HepG2 (cell line): Measurements from ENCODE around the gene ALG8. TPM values are rescaled to one million over a fixed set of nuclear protein-coding genes. Genes with fewer than 3 reads are reported as not detected.

Experiments used
- AGO2 ChIP-seq: fragments of 200-400 bp; formaldehyde crosslinking; optimal IDR thresholded peaks from 2 replicates; pipeline ENCODE3; 2017; ENCODE audit warnings: mild to moderate bottlenecking, low read depth, low read length, moderate library complexity
- DPF2 ChIP-seq: sonication (generic); formaldehyde crosslinking; IDR thresholded peaks from 2 replicates; pipeline ENCODE4 v1.4.0; 2020; ENCODE audit warnings: mild to moderate bottlenecking, low read depth, missing genetic modification reagents, borderline replicate concordance
- GATAD1 ChIP-seq: IDR thresholded peaks from 2 replicates; pipeline ENCODE4 v1.6.1; 2016; ENCODE audit warnings: missing genetic modification reagents, missing compliant biosample characterization
- IRF9 ChIP-seq: sonication (generic); formaldehyde crosslinking; IDR thresholded peaks from 2 replicates; pipeline ENCODE4 v1.8.0; 2022; ENCODE audit warnings: missing genetic modification reagents, mild to moderate bottlenecking, borderline replicate concordance
- KLF15 ChIP-seq: sonication (generic); formaldehyde crosslinking; IDR thresholded peaks from 2 replicates; pipeline ENCODE4 v1.8.1; 2023; ENCODE audit warnings: borderline replicate concordance, mild to moderate bottlenecking, inconsistent platforms, missing genetic modification reagents, mixed read lengths
- KLF9 ChIP-seq: IDR thresholded peaks from 2 replicates; pipeline ENCODE4 v1.6.1; 2016; ENCODE audit warnings: low read depth
- NAIF1 ChIP-seq: sonication (generic); formaldehyde crosslinking; IDR thresholded peaks from 2 replicates; pipeline ENCODE4 v1.5.0; 2020; ENCODE audit warnings: mild to moderate bottlenecking, missing genetic modification reagents, borderline replicate concordance
- NFAT5 ChIP-seq: sonication (generic); formaldehyde crosslinking; IDR thresholded peaks from 2 replicates; pipeline ENCODE4 v1.4.0; 2020; ENCODE audit warnings: missing genetic modification reagents
- SAFB2 ChIP-seq: sonication (generic); formaldehyde crosslinking; IDR thresholded peaks from 2 replicates; pipeline ENCODE4 v1.5.1; 2020; ENCODE audit warnings: missing genetic modification reagents, low read depth, mild to moderate bottlenecking, borderline replicate concordance
- TBL1XR1 ChIP-seq: fragments of 150-350 bp; IDR thresholded peaks from 2 replicates; pipeline ENCODE4 v1.6.1; 2014; ENCODE audit warnings: borderline replicate concordance, low read length; ENCODE audit not compliant: partially characterized antibody
- ZC3H13 ChIP-seq: sonication (generic); formaldehyde crosslinking; IDR thresholded peaks from 2 replicates; pipeline ENCODE4 v1.8.1; 2023; ENCODE audit warnings: mild to moderate bottlenecking, missing genetic modification reagents, moderate library complexity
- ZNF230 ChIP-seq: sonication (generic); formaldehyde crosslinking; IDR thresholded peaks from 2 replicates; pipeline ENCODE4 v1.4.0; 2020; ENCODE audit warnings: mild to moderate bottlenecking, missing genetic modification reagents
- ZNF614 ChIP-seq: IDR thresholded peaks from 2 replicates; pipeline ENCODE4 v1.6.1; 2018; ENCODE audit warnings: missing biosample characterization, missing genetic modification reagents, inconsistent platforms, borderline replicate concordance
- ZNF761 ChIP-seq: sonication (generic); formaldehyde crosslinking; conservative IDR thresholded peaks from 2 replicates; pipeline ENCODE4 v1.4.0; 2020; ENCODE audit warnings: mild to moderate bottlenecking, missing genetic modification reagents
- polyA plus RNA-seq, 8 experiments: library from polyadenylated mRNA; depleted of rRNA in 3 of 8; stranded (reverse) in 7 of 8; unstranded in 1 of 8; fragments of >200 nt; fragmentation: Illumina TruSeq in 4 of 8; extraction: Trizol in 4 of 8; gene quantifications; 2 replicates each; pipeline versions ENCODE4 v1.2.1 to v1.2.3, GENCODE V29; 2011 to 2016; ENCODE audit warnings: low read depth in 4 of 8, missing spikeins in 1 of 8, mixed read lengths in 1 of 8; ENCODE audit not compliant: insufficient read depth in 1 of 8
- total RNA-seq, 5 experiments: library from RNA; depleted of rRNA; stranded (reverse); fragments of >200 nt; fragmentation: Illumina TruSeq; extraction: Trizol; gene quantifications; 2 replicates each; pipeline ENCODE4 v1.2.3, GENCODE V29; 2016; ENCODE audit warnings: low read depth in 1 of 5
- TF ChIP-seq, protein P1 (sequence below): sonication (generic); formaldehyde crosslinking; IDR thresholded peaks from 2 replicates; pipeline ENCODE4 v1.9.0; 2022; ENCODE audit warnings: missing genetic modification reagents, mild to moderate bottlenecking, borderline replicate concordance

The ALG8 gene
- total and polyA plus RNA-seq, 2 of the 13 experiments (the other 11 are each of a cell fraction or from before 2014, with no cell fraction given): 75.8 to 88.0 TPM

GRCh38 chr11:78188286-78189173 is 49.1 kb upstream of the ALG8 start, which contains the start of the genes KCTD21 and USP35 (continued):
- peak; percentile 65; the same call in 1 of the 2 replicates for TF ChIP-seq NFAT5 (CRISPR knock-in tag)
- TF ChIP-seq AGO2: peak; percentile 41
- TF ChIP-seq, protein P1, sequence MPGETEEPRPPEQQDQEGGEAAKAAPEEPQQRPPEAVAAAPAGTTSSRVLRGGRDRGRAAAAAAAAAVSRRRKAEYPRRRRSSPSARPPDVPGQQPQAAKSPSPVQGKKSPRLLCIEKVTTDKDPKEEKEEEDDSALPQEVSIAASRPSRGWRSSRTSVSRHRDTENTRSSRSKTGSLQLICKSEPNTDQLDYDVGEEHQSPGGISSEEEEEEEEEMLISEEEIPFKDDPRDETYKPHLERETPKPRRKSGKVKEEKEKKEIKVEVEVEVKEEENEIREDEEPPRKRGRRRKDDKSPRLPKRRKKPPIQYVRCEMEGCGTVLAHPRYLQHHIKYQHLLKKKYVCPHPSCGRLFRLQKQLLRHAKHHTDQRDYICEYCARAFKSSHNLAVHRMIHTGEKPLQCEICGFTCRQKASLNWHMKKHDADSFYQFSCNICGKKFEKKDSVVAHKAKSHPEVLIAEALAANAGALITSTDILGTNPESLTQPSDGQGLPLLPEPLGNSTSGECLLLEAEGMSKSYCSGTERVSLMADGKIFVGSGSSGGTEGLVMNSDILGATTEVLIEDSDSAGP (CRISPR knock-in tag): peak; percentile 100
- peak; percentile 73 for TF ChIP-seq GATAD1 (CRISPR knock-in tag)
- TF ChIP-seq IRF9 (CRISPR knock-in tag): 0 out of 2 replicates have a peak, but pooled peaks have one; percentile 22
- peak; percentile 71; the same call in 1 of the 2 replicates for TF ChIP-seq SAFB2 (CRISPR knock-in tag)
- TF ChIP-seq DPF2 (CRISPR knock-in tag): 0 out of 2 replicates have a peak, but pooled peaks have one; percentile 15
- peak; percentile 66; the same call in 1 of the 2 replicates for TF ChIP-seq NAIF1
- TF ChIP-seq ZNF230 (CRISPR knock-in tag): no peak; the same call in 1 of the 2 replicates
- peak; percentile 42; the same call in 1 of the 2 replicates for TF ChIP-seq KLF9 (CRISPR knock-in tag)
- peak; percentile 34 for TF ChIP-seq ZNF614 (CRISPR knock-in tag)
- TF ChIP-seq ZNF761: peak; percentile 90; the same call in 1 of the 2 replicates
- peak; percentile 69 for TF ChIP-seq TBL1XR1
- peak; percentile 32; the same call in 1 of the 2 replicates for TF ChIP-seq ZC3H13
- peak; percentile 75; the same call in 1 of the 2 replicates for TF ChIP-seq KLF15 (CRISPR knock-in tag)
